HL-60/S4 treated with phorbol 12-myristate 13-acetate at 8.2 ng/mL for 4 days and 3 days (cell line): ENCODE results near the gene IRF2BP2.

Experiments
- in situ Hi-C: fragments of 300-500 bp; cut with MboI; formaldehyde crosslinking; loops from 2 replicates; pipeline ENCODE4 v1.15.0; 2022; ENCODE audit warnings: low sequenced_read_pairs

The IRF2BP2 gene

DNA sequence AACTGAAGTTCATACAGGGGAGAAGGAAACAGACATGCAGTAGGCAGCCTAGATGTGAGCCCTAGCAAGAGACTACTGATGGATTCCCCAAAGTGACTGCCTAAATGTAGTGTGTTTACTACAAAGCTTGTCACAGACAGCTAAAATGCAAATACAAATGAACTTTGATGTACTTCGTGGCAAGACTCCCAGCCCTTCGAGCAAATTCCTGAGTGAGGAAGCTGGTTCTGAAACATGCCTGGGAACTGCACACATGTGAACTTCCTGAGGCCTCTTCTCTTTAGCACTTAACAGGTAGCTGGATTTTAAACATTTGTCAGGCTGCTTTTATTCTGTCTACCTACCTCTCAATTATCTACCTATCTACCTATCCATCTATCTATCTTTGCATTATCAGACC, 6.7 kb upstream of the IRF2BP2 start:
- in situ Hi-C loops = loop anchor here (25.0 kb wide), 1 partner anchor 371 kb away; no protein-coding TSS in a partner anchor

DNA sequence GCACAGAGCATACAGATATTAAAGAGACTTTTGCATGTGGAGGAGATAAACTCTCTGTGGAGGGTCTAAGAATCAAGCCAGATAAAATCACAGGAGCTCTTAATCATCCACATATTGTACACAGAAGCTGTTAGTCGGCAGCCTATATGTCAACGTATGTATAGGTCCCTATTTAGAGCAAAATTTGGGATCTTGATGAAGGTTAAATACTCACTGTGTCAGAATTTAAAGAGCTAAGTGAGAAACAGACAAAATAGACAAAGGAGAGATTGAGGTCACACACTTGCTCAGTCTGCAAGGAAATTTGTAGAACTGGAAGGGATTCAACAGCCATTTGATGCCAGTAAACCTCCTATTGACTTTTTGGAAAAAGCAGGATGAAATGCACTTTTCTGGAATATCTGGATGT, 4.1 kb upstream of the IRF2BP2 start:
- in situ Hi-C loops = loop anchor here (25.0 kb wide), 1 partner anchor 373 kb away; no protein-coding TSS in a partner anchor

DNA sequence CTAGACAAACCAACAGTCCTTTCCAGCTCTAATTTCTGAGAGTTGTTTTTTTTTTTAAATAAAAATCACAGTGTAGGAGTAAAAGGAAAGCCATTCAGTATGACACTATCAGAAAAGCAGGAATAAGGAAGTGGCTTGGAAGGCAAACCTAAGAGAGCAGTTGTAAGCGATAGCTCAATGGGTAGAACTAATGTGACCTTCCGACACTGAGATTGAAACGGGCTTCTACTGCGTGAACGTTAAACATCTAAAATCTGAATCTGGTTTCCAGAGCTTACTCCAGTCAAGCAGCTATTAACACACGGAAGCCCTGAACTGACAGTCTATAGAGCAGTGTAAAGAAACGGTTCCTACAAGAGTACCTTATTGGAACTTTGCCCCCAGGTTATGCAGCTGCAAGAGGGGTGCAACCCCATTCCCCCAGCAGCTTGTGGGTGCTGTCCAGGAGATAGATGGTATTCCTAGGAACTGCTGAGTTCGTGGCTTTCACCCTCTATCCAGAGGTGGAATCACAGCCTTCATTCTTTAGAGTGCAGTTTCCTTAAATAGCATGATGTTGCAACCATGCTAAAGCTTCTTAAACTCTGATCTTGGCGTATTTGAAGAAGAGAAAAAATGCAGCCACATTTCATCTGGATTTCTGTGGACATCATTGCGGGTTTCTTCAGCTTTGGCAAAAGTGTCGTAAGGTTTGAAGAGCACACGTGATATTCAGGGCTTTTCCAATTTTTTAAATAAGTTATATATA, 3.3 kb upstream of the IRF2BP2 start:
- in situ Hi-C loops = loop anchor here (25.0 kb wide), 1 partner anchor 374 kb away; no protein-coding TSS in a partner anchor

DNA sequence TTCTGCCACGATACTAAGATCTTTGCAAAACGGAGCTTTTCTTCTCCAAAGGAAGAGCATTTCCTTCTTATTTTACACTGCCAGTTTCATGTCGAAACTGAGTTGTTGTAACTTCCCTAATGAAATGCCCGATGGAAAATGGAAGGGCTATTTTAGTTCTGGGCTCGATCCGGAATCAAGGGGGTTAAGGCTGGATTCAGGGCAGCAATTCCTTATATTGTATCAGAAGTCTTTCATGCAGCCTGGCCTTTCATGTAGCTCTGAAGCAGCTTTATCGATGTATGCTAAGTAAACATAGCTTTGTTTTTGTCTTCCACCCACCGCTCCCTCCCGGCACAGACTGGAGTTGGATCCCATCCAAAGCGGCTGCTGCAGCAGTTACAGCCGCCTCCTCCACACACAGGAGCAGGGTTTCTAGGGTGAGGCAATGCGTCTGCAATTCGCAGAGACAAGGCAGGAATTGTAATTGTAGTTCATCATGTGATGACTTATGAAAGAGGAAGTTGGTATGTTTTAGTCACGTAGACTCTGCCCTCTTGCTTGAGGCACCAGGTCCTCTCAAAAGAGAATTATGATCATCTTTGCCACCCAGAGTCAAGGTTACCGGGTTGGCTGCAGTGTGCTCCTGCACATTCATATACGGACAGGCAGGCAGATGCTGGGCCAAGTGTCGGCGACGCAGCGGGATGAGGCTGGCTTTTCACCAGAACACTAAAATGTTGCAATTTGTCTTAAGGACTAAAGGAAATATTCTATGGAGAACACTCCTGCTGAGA, 2.6 kb upstream of the IRF2BP2 start:
- in situ Hi-C loops = loop anchor here (25.0 kb wide), 1 partner anchor 375 kb away; no protein-coding TSS in a partner anchor

DNA sequence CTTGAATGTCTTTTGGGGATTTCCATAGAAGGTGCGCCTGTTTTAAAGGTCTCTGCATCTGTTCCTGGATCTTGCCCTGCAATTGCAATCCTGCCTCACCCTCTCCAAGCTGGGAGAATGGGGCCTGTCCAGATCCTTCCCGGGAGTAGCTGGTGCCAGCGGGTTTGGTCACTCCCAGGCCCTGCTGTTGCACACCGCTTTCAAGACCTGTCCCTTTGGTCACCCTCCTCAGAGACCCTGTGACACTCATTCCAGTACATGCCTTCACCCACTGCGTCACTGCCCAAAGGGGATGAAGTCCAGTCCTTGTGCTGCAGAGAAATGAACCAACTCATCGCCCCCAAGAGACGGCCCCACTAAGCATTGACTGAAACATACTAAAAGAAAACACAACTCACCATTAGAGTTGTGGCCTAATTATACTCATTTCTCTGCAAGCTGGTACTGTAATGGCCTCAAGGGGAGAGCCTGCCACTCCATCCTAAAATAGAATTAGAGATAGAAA, 1.9 kb upstream of the IRF2BP2 start:
- in situ Hi-C loops = loop anchor here (25.0 kb wide), 1 partner anchor 375 kb away; no protein-coding TSS in a partner anchor

DNA sequence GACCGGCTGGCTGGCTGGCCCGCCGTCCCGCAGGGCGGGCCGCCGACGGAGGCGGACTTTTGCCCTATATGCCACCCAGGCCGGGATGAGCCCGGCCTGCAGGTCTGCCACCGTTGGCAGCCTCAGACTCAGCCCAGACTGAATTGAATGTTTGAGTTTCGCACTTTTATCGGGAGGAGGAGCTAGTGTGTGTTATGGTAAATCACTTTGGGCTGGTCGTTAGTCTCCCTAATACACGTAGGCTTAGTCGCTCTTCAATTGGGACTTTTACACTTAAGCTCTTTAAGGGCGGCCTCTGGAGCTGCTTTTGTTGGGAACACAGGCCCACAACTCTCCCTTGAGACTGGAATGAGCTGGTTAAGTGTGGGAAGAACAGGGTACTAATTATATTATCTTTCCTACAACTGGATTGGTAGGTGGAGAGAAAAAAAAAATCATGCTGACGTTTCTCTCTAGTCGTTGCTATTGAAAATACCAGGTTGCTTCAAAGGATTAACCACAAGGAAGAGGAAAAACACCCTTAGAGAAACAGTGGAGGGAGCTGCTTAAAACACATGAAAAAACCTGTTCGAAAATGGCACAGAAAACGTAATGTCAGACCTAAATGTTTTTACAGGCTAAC, 1.4 kb upstream of the IRF2BP2 start:
- in situ Hi-C loops = loop anchor here (25.0 kb wide), 1 partner anchor 376 kb away; no protein-coding TSS in a partner anchor

DNA sequence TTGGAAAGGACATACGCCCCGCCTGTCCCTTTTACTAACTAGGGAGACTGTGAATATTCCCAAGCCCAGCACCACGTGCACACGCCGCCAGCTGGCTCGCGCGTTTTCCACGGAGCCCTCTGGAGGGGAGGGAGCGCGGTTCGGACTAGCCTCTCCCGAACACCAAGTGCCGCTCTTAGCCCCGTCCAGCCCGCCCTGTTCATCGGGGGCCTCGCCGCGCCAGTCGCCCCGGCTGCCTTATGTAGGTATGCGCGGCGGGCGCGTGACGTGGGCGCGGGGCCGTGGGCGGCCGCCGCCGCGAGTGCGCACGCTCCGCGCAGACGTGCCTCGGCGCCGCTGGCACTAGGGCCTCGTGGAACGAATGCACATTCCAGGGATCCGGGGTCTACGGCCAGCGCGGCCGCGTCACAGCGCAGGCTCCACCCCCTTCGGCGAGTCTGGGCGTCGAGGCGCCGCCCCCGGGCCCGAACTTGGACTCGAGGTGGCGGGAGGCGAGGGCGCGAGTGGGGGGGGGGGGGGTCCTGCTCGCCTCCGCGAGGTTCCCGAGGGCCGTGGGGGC, 767 bp upstream of the IRF2BP2 start:
- in situ Hi-C loops = loop anchor here (25.0 kb wide), 1 partner anchor 377 kb away; no protein-coding TSS in a partner anchor

DNA sequence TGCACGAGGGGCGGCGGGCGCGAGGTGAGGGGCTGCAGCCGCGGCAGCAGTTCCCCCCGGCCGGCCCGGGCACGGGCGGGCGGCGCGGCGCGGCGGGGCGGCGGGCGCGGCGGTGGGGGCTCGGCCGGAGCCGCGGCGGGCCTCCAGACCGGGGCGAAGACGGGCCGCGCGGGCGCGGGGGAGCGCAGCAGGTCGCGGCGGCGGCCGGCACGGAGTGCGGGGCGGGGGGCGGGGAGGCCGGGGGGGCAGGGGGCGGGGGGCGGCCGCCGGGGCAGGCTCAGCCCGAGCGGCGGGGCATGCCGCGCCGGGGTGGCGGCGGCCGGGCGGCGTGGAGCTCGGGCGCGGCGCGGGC, 311 bp downstream of the IRF2BP2 start:
- in situ Hi-C loops = loop anchor here (10.0 to 25.0 kb wide), 2 partner anchors 235 to 378 kb away; no protein-coding TSS in a partner anchor

DNA sequence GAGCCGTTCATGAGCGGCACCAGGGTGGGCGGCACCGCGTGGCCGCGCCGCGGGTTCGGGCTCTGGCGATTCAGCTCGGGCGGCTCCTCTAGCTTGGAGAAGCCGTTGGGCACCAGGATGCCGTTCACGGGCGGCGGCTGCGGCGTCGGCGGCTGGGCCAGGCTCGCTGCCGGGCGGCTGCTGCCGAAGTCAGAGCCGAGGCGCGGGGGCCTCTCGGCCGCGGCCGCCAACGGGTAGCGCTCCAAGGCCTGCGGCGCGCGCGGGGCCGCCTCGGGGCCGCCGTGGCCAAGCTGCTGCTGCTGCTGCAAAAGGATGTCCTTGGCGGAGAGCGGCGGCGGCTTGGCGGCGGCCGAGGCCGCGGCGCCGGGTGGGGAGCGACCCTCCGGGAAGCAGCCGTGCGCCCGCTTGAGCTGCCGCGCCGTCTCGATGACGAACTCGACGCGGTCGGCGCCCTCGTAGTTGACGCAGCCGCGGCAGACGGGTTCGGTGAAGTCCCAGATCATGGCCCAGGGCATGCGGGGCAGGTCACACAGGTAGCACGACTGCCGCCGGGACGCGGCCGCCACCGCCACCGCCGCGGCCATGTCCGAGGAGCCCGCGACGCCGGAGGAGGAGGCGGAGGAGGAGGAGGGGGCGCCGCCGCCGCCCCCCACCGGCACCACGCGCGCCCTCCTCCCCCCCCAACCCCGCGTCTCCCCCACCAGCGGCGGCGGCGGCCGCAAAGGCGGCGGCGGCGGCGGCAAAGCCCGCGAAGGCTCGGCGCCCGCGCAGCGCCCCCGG, 877 bp downstream of the IRF2BP2 start:
- in situ Hi-C loops = loop anchor here (10.0 to 25.0 kb wide), 2 partner anchors 236 to 378 kb away; no protein-coding TSS in a partner anchor

DNA sequence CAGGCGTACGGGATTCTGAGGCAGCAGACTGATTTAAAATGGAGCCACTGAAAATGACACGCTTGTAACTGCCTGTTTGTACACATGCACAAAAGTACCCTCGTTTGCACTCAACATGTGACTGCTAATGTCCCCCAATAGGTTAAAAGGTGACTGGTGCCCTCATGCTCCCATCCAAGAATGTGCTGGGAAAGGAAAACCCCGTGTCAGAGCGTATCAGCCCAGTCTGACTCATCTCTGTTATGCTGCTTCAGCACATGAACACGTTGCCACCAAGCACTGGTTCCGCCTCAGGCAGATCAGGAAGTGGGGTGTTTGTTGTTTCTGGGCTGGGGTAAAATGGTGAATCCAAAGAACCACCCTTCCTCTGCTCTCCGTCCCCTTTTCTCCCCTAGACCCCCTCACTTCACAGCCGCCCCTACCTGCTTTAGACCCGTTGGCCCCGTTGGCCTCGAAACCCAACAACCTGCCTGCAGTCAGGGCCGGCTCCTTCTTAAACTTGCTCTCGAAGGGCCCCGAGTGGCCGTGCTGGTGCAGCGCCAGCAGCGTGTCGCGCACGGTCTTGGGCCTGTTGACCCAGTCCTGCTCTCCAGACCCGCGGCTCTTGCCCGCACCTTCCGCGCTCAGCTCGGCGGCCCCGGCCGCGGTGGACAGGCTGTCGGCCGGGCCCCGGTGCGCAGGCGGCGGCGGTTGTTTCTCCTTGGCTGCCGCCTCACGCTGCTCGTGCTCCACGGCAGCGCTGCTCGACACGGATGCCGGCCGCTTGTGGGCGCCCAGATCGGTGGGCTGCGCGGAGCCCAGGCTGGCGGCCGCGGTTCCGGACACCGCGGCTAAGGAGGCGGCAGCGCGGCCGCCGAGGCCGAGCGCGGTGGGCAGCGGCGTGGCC, 1.7 kb downstream of the IRF2BP2 start:
- in situ Hi-C loops = loop anchor here (10.0 to 25.0 kb wide), 2 partner anchors 237 to 379 kb away; no protein-coding TSS in a partner anchor

DNA sequence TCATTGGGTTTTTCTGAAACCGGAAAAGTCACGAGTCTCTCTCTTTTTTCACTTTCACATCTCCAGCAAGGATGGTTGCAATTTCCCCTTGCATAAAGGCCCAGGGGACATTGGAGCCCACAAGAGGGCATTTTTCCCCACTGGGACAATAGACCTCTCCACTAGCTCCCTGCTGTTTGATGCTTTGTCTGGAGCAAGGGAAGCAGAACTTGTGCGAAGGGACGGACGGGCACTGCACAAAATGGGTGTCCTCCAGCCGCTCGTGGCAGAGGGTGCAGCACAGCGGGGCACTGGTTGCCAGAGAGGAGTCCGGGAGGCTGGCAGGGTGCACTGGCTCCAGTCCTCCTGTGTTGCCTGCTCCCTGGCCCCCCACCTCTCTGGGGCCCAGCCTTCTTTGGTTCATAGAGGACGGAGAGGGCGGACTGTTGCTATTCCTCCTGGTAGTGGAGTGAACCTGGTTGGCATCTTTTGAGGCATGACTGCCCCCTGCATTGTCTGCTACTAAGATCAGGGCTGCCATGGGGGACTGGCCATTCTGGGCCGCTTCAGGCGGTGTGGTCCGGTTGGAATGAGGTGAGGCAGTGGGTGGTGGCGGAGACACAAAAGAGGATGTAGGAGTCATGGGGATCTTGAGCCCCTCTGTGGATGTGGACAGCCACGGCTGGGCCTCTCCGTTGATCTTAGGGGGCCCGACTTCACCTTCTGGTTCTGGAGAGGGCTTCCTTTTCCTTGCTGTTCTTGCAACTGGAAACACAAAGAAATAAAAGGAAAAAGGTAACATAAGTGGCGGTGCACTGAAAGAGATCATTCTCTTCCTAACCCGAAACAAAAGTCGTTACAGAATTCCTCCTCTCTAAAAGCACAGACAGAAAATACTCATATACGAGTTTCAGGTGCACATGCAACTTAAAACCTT, 2.6 kb downstream of the IRF2BP2 start:
- in situ Hi-C loops = loop anchor here (10.0 to 25.0 kb wide), 2 partner anchors 237 to 380 kb away; no protein-coding TSS in a partner anchor

DNA sequence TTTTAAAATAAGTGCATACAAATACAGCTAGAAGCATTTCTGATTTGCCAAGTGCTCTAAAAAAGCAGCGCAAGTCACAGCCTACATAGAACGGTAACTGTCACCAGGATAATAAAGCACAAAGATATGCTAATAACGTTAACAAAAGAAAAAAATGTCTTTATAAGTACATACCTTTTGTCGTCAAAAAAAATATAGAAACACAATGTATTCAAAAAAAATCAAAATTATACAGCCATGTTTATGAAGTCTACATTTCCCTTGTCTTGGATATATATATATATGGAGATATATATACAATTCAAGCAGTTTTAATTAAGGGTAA, 3.2 kb downstream of the IRF2BP2 start:
- in situ Hi-C loops = loop anchor here (10.0 to 25.0 kb wide), 2 partner anchors 238 to 381 kb away; no protein-coding TSS in a partner anchor

DNA sequence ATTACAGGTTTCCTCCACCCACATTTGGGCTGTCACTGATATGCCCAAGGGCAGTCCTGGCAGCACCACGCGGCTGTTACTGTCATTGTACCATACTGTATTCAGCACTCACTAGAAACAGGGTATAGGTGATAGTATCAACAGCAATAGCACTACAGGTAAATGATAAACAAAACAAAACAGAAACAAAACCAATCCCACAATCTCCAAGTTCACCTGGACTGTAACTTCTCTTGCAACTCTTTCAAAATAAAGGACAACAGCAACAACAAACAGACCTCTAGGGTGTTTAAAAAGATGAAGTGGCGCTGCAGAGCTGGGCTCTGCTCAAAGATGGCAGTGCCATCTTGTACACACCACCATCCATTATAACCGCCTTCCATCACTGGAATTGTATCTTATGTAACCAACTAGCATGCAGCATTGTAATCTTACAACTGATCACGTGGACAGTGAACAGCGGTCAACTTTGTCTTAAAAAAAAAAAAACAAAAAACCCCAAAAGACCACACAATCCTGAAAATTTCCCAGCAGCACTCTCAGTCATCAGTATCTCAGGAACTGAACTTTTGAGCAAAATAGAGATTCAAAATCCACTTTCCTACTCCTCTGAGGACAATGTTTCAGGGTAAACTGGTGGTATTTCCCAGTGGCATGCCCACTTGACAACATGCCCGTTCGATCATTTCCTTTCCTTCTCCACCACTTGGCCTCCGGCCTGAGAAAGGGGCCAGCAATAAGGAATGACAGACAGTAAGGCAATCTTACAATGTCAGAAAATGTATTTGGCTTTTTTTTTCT, 3.8 kb downstream of the IRF2BP2 start:
- in situ Hi-C loops = loop anchor here (10.0 to 25.0 kb wide), 2 partner anchors 239 to 381 kb away; no protein-coding TSS in a partner anchor

DNA sequence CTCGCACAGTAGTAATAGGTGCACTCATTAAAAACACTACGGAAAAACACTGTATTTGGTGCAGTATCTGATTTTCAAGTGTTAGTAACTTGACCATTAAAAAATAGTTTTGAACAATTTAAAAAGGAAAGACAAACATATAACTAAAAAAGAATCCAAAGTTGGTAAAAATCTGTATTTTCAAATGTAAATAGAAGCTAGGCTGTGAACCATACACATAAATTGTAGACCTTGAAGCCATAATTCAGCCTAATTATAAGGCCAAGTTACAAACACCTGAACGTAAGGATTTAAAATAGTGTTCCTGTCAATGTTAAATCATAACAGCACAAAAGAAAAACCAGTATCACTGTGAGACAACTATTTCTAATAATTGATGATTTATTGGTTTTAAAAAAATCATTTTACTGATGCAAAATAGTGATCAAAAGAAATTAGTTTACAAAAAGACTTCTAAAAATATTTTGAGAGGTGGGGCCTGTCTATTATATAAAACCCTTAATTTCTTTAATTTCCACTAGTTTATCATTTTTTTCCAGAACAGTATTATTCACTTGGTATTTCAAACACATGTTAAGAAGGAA, 4.5 kb downstream of the IRF2BP2 start:
- in situ Hi-C loops = loop anchor here (10.0 to 25.0 kb wide), 2 partner anchors 239 to 382 kb away; no protein-coding TSS in a partner anchor

DNA sequence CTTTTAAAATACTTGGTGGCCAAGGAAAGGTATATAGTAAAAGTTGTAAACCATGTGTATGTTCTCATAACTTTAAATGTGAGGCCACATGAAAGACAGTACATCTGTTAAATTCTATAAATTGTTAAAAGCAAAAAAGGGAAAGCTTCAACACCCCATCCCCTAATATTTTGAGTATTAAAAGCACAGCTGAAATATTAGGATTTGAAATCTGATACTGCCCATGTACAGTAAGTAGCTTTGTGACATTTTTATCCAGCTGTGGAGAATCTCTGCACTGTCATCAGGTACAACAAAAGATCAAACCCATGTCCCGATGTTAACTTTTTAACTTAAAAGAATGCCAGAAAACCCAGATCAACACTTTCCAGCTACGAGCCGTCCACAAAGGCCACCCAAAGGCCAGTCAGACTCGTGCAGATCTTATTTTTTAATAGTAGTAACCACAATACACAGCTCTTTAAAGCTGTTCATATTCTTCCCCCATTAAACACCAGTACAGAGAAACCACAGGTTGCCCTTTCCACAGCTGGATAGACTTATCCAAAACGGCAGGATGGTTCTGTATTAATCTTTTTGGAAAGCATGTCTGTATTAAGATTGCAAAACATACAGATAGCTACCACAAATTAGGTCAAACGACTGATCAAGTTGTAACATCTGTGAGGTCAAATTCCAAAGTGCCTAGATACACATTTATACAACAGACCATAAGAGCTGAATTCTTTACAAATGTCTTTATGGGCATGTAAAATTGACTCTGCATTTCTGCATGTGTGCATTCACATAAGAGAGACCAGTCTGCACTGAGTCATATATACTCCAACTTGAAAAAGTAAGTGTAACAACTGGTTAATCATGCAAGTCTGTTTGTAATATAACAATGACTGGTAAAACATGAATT, 5.2 kb downstream of the IRF2BP2 start:
- in situ Hi-C loops = loop anchor here (10.0 to 25.0 kb wide), 2 partner anchors 240 to 383 kb away; no protein-coding TSS in a partner anchor
